IMR-90 (cell line): ENCODE results near the gene BAD. TPM values are rescaled to one million over a fixed set of nuclear protein-coding genes. Genes with fewer than 3 reads are reported as not detected.
A peak's percentile ranks its signal among the peaks of the same experiment; 100 is the strongest.

Experiments used
- ATAC-seq: fragments of 200-7000 bp; cut with Tn5 transposase; 2 replicates; pipeline ENCODE4 v1.9.1; 2020; ENCODE audit warnings: low read depth, mild to moderate bottlenecking, moderate library complexity
- BruUV-seq: library from RNA; stranded (reverse); fragments of 400-500 nt; replicated peaks from 2 replicates; lab custom pipeline; 2021; lab: Mats Ljungman, UMichigan
- CTCF ChIA-PET: fragments of 300-600 bp; formaldehyde crosslinking; extraction: SDS; loops from one replicate; lab custom pipeline; 2021; ENCODE audit warnings: antibody characterized with exemption; lab: Yijun Ruan, JAX
- POLR2A ChIA-PET: fragments of 300-600 bp; sonication (Branson Sonifier 250); formaldehyde crosslinking; loops from one replicate; lab custom pipeline; 2022; ENCODE audit warnings: antibody characterized with exemption; ENCODE audit not compliant: unreplicated experiment; lab: Charles Lee
- DNase-seq: peaks from one replicate; pipeline ENCODE4 v3.0.0; 2013
- H2AFZ ChIP-seq: replicated peaks from 2 replicates; pipeline ENCODE3; 2013; ENCODE audit warnings: low read length, mild to moderate bottlenecking; ENCODE audit not compliant: poor library complexity
- H2AK5ac ChIP-seq: 2 replicates; pipeline ENCODE4 v1.6.1; 2013; ENCODE audit warnings: low read depth, low read length, inconsistent platforms
- H2AK9ac ChIP-seq: replicated peaks from 2 replicates; pipeline ENCODE3; 2013; ENCODE audit warnings: mild to moderate bottlenecking, low read depth, low read length, moderate library complexity; ENCODE audit not compliant: poor library complexity
- H2BK120ac ChIP-seq: 2 replicates; pipeline ENCODE4 v1.6.1; 2013; ENCODE audit warnings: low read depth, low read length, inconsistent platforms
- H2BK15ac ChIP-seq: 3 replicates; pipeline ENCODE4 v1.6.1; 2013; ENCODE audit warnings: low read depth, low read length, inconsistent platforms
- H2BK20ac ChIP-seq: 2 replicates; pipeline ENCODE4 v1.6.1; 2013; ENCODE audit warnings: low read depth, mild to moderate bottlenecking, inconsistent platforms, low read length, moderate library complexity
- H2BK5ac ChIP-seq: 2 replicates; pipeline ENCODE4 v1.6.1; 2013; ENCODE audit warnings: mild to moderate bottlenecking, low read depth, low read length, inconsistent platforms; ENCODE audit not compliant: poor library complexity, severe bottlenecking
- H3K14ac ChIP-seq: replicated peaks from 2 replicates; pipeline ENCODE4 v1.6.1; 2013; ENCODE audit warnings: low read depth, low read length, inconsistent platforms
- H3K18ac ChIP-seq: 2 replicates; pipeline ENCODE4 v1.6.1; 2013; ENCODE audit warnings: low read depth, low read length, control low read depth
- H3K23ac ChIP-seq: 2 replicates; pipeline ENCODE4 v1.6.1; 2013; ENCODE audit warnings: low read depth, low read length, inconsistent platforms
- H3K27ac ChIP-seq: 2 replicates; pipeline ENCODE4 v1.5.1; 2013; ENCODE audit warnings: mild to moderate bottlenecking, control low read depth, low read length; ENCODE audit not compliant: insufficient read depth
- H3K27me3 ChIP-seq: 2 replicates; pipeline ENCODE4 v1.6.1; 2013; ENCODE audit warnings: low read length; ENCODE audit not compliant: control insufficient read depth, insufficient read depth
- H3K36me3 ChIP-seq: 2 replicates; pipeline ENCODE4 v1.6.1; 2013; ENCODE audit warnings: low read length, mixed read lengths; ENCODE audit not compliant: control insufficient read depth, insufficient read depth
- H3K4ac ChIP-seq: 2 replicates; pipeline ENCODE4 v1.6.1; 2013; ENCODE audit warnings: low read depth, low read length, inconsistent platforms
- H3K4me1 ChIP-seq: 2 replicates; pipeline ENCODE4 v1.6.1; 2013; ENCODE audit warnings: low read length, mixed read lengths; ENCODE audit not compliant: control insufficient read depth, insufficient read depth
- H3K4me2 ChIP-seq: 2 replicates; pipeline ENCODE4 v1.6.1; 2013; ENCODE audit warnings: low read depth, mild to moderate bottlenecking, control low read depth, low read length, moderate library complexity
- H3K4me3 ChIP-seq: 2 replicates; pipeline ENCODE4 v1.5.1; 2013; ENCODE audit warnings: low read depth, mild to moderate bottlenecking, control low read depth, low read length, moderate library complexity; ENCODE audit not compliant: insufficient read depth
- H3K56ac ChIP-seq: 2 replicates; pipeline ENCODE4 v1.6.1; 2013; ENCODE audit warnings: low read length, inconsistent platforms; ENCODE audit not compliant: insufficient read depth; ENCODE audit errors: extremely low read depth
- H3K79me1 ChIP-seq, 2 experiments: 2 replicates each; pipeline ENCODE4 v1.6.1; 2013; ENCODE audit warnings: low read length in 2 of 2, inconsistent platforms in 1 of 2, low read depth in 1 of 2
- H3K9ac ChIP-seq: 2 replicates; pipeline ENCODE4 v1.6.1; 2013; ENCODE audit warnings: low read depth, low read length, control low read depth
- H3K9me1 ChIP-seq: 2 replicates; pipeline ENCODE4 v1.6.1; 2013; ENCODE audit warnings: low read length, inconsistent platforms; ENCODE audit not compliant: insufficient read depth
- H3K9me3 ChIP-seq: 2 replicates; pipeline ENCODE4 v1.6.1; 2013; ENCODE audit warnings: low read length; ENCODE audit not compliant: control insufficient read depth, insufficient read depth
- H4K20me1 ChIP-seq: 2 replicates; pipeline ENCODE4 v1.6.1; 2013; ENCODE audit warnings: low read length, inconsistent platforms; ENCODE audit not compliant: insufficient read depth
- H4K5ac ChIP-seq: 2 replicates; pipeline ENCODE4 v1.6.1; 2013; ENCODE audit warnings: mild to moderate bottlenecking, low read depth, low read length, control low read depth
- H4K8ac ChIP-seq, 2 experiments: 2 replicates each; pipeline ENCODE4 v1.6.1; 2013; ENCODE audit warnings: low read depth in 2 of 2, low read length in 2 of 2, control low read depth in 1 of 2, inconsistent platforms in 1 of 2
- H4K91ac ChIP-seq: 2 replicates; pipeline ENCODE4 v1.6.1; 2013; ENCODE audit warnings: low read depth, low read length, inconsistent platforms; ENCODE audit not compliant: insufficient read depth
- BHLHE40 ChIP-seq: fragments of 150-350 bp; IDR thresholded peaks from 2 replicates; pipeline ENCODE4 v1.6.1; 2016; ENCODE audit warnings: mild to moderate bottlenecking, low read depth, low read length
- CEBPB ChIP-seq: IDR thresholded peaks from 2 replicates; pipeline ENCODE4 v1.6.1; 2012; ENCODE audit warnings: low read depth, low read length, improper control_type of control experiment
- CHD1 ChIP-seq: IDR thresholded peaks from 2 replicates; pipeline ENCODE4 v1.6.1; 2012; ENCODE audit warnings: low read depth, low read length, improper control_type of control experiment
- MAFK ChIP-seq: IDR thresholded peaks from 2 replicates; pipeline ENCODE4 v1.6.1; 2012; ENCODE audit warnings: low read depth, low read length, improper control_type of control experiment
- MAZ ChIP-seq: IDR thresholded peaks from 2 replicates; pipeline ENCODE4 v1.6.1; 2012; ENCODE audit warnings: low read depth, mild to moderate bottlenecking, low read length, improper control_type of control experiment, moderate library complexity, borderline replicate concordance
- MXI1 ChIP-seq: IDR thresholded peaks from 2 replicates; pipeline ENCODE4 v1.6.1; 2012; ENCODE audit warnings: low read depth, mild to moderate bottlenecking, low read length, moderate library complexity, borderline replicate concordance
- NFE2L2 ChIP-seq: fragments of 150-350 bp; IDR thresholded peaks from 2 replicates; pipeline ENCODE4 v1.6.1; 2016; ENCODE audit warnings: low read depth, mild to moderate bottlenecking, low read length
- POLR2A ChIP-seq: IDR thresholded peaks from 2 replicates; pipeline ENCODE4 v1.6.1; 2012; ENCODE audit warnings: mild to moderate bottlenecking, low read depth, low read length
- RAD21 ChIP-seq: IDR thresholded peaks from 2 replicates; pipeline ENCODE4 v1.6.1; 2012; ENCODE audit warnings: low read length, improper control_type of control experiment
- RCOR1 ChIP-seq: IDR thresholded peaks from 2 replicates; pipeline ENCODE4 v1.6.1; 2012; ENCODE audit warnings: mild to moderate bottlenecking, low read length, improper control_type of control experiment; ENCODE audit not compliant: insufficient replicate concordance
- RFX5 ChIP-seq: IDR thresholded peaks from 2 replicates; pipeline ENCODE4 v1.8.0; 2012; ENCODE audit warnings: low read depth, mild to moderate bottlenecking, low read length, moderate library complexity
- SMC3 ChIP-seq: fragments of 150-350 bp; IDR thresholded peaks from 2 replicates; pipeline ENCODE4 v1.6.1; 2016; ENCODE audit warnings: low read depth, mild to moderate bottlenecking, antibody characterized with exemption, low read length, moderate library complexity
- WGBS, 2 experiments: methylation state at CpG; one replicate each; pipeline versions ENCODE4 v1.1.5 to v1.1.7; 2013; ENCODE audit warnings: missing lambda C conversion rate in 2 of 2; ENCODE audit not compliant: insufficient read length in 1 of 2; ENCODE audit errors: extremely low coverage in 2 of 2; 5-methylcytosine and 5-hydroxymethylcytosine counted together
- dilution Hi-C: fragments of 300-500 bp; cut with HindIII; formaldehyde crosslinking; loops from one replicate; pipeline ENCODE4 v1.14.3; 2018; ENCODE audit warnings: low sequenced_read_pairs; ENCODE audit not compliant: unreplicated experiment
- in situ Hi-C: fragments of 300-500 bp; cut with MboI; formaldehyde crosslinking; loops from 3 replicates; pipeline ENCODE4 v1.14.3; 2019; ENCODE audit warnings: low sequenced_read_pairs, inconsistent platforms, mixed read lengths
- intact Hi-C: fragments of 100-400 bp; cut with micrococcal nuclease; formaldehyde crosslinking; loops from 2 replicates; pipeline ENCODE4 v1.10.0; 2022
- polyA plus RNA-seq, 3 experiments: library from polyadenylated mRNA; depleted of rRNA; stranded (reverse); fragments of >200 nt; gene quantifications; 2 replicates each; pipeline ENCODE4 v1.2.3, GENCODE V29; 2012; ENCODE audit warnings: low replicate concordance in 1 of 3
- total RNA-seq: library from RNA; depleted of rRNA; stranded (reverse); fragments of >200 nt; gene quantifications from 2 replicates; pipeline ENCODE4 v1.2.3, GENCODE V29; 2012
- TF ChIP-seq, protein P1 (sequence below): conservative IDR thresholded peaks from 2 replicates; pipeline ENCODE4 v1.5.1; 2012; ENCODE audit warnings: mild to moderate bottlenecking, low read depth, low read length, improper control_type of control experiment
- TF ChIP-seq, protein P2 (sequence below): fragments of 150-350 bp; IDR thresholded peaks from 2 replicates; pipeline ENCODE4 v1.6.1; 2016; ENCODE audit warnings: low read depth, mild to moderate bottlenecking, low read length, moderate library complexity, borderline replicate concordance
- TF ChIP-seq, protein P3 (sequence below): fragments of 150-350 bp; IDR thresholded peaks from 2 replicates; pipeline ENCODE4 v1.6.1; 2017; ENCODE audit warnings: mild to moderate bottlenecking, antibody characterized with exemption, low read length, low read depth

BAD gene
- total and polyA plus RNA-seq, 2 of the 4 experiments (the other 2 are of a cell fraction), result 30.3 to 68.0 TPM

DNA sequence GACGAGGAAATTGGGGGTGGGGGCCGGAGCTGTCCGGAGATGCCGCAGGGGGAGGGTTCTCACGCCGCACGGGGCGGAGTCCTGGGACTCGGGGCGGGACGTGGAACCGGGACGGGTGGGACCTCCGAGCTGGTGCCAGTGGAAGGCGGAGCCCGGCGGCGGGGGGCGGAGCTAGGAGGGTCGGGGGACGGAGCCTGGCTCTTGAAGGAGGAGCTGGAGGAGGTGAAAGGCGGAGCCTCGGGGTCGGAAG, 43.3 kb downstream of the BAD start:
- peak overlapping the region; percentile 89 for H3K27ac ChIP-seq
- H3K56ac ChIP-seq, result no peak overlapping the region
- H3K4me1 ChIP-seq, result peaks cover 13% of the 10 kb centered on the region
- peak overlapping the region; percentile 92 for H2BK5ac ChIP-seq
- dilution Hi-C loops, result no loop called here
- CTCF ChIA-PET, result interaction anchor here (0.6 to 2.5 kb wide), 3 partner anchors 37 to 882 kb away, joined by 3 to 8 read pairs (median 5); no protein-coding TSS in a partner anchor
- 0 out of 2 replicates have a peak overlapping the region, but pooled peaks have one; percentile 14 for H4K5ac ChIP-seq
- H4K8ac ChIP-seq, result peak overlapping the region; percentile 96 to 97; a peak in 3 of 4 replicates
- peak overlapping the region; percentile 12 for H3K4me2 ChIP-seq
- peak overlapping the region; percentile 93 for H3K4ac ChIP-seq
- H4K91ac ChIP-seq, result peak overlapping the region; percentile 83; the same call in 1 of the 2 replicates
- 0% methylated on average over 4 of the region's 24 CpGs; no CpG with 5 or more reads in 1 of the 2 experiments for WGBS, 2 experiments
- intact Hi-C loops, result loop anchor here (2.0 kb wide), 1 partner anchor 54 kb away; the partner anchor contains the start of gene STIP1
- no TSS peak for BruUV-seq
- H3K18ac ChIP-seq, result peak overlapping the region; percentile 20; the same call in 1 of the 2 replicates
- no peaks in the 10 kb centered on the region for H3K27me3 ChIP-seq
- POLR2A ChIA-PET, result interaction anchor here (0.6 to 1.1 kb wide), 2 partner anchors 36 to 56 kb away, joined by 3 to 24 read pairs; no protein-coding TSS in a partner anchor
- peak; percentile 99 for DNase-seq
- H3K9me3 ChIP-seq, result no peaks in the 10 kb centered on the region
- peak overlapping the region; percentile 82; the same call in 1 of the 2 replicates for H2BK120ac ChIP-seq
- H3K14ac ChIP-seq, result peak overlapping the region; percentile 81; the same call in 1 of the 2 replicates
- H3K4me3 ChIP-seq, result peak overlapping the region; percentile 65
- in situ Hi-C loops, result no loop called here
- H3K23ac ChIP-seq, result no peak overlapping the region
- peaks cover 22% of the 10 kb centered on the region for H4K20me1 ChIP-seq
- peak overlapping the region; percentile 68 for H3K9ac ChIP-seq
- no peak overlapping the region; the same call in 1 of the 2 replicates for H2AK5ac ChIP-seq
- peaks cover 28% of the 10 kb centered on the region for H3K36me3 ChIP-seq
- H2BK15ac ChIP-seq, result peak overlapping the region; percentile 35; the same call in 1 of the 3 replicates
- H2AK9ac ChIP-seq, result peak overlapping the region; percentile 81
- peaks cover 14% of the 10 kb centered on the region for H3K9me1 ChIP-seq
- H2BK20ac ChIP-seq, result no peak overlapping the region
- H2AFZ ChIP-seq, result peak overlapping the region; percentile 99
- peak; percentile 85 for ATAC-seq
- H3K79me1 ChIP-seq, result peaks cover 18 to 37% of the 10 kb centered on the region in 2 experiments; a peak in 3 of 4 replicates
- no peak for TF ChIP-seq SMC3
- TF ChIP-seq MAZ, result no peak
- TF ChIP-seq RAD21, result no peak
- TF ChIP-seq, protein P1, sequence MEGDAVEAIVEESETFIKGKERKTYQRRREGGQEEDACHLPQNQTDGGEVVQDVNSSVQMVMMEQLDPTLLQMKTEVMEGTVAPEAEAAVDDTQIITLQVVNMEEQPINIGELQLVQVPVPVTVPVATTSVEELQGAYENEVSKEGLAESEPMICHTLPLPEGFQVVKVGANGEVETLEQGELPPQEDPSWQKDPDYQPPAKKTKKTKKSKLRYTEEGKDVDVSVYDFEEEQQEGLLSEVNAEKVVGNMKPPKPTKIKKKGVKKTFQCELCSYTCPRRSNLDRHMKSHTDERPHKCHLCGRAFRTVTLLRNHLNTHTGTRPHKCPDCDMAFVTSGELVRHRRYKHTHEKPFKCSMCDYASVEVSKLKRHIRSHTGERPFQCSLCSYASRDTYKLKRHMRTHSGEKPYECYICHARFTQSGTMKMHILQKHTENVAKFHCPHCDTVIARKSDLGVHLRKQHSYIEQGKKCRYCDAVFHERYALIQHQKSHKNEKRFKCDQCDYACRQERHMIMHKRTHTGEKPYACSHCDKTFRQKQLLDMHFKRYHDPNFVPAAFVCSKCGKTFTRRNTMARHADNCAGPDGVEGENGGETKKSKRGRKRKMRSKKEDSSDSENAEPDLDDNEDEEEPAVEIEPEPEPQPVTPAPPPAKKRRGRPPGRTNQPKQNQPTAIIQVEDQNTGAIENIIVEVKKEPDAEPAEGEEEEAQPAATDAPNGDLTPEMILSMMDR, result no peak
- TF ChIP-seq MXI1, result no peak; the same call in 1 of the 2 replicates
- TF ChIP-seq CHD1, result no peak
- no peak for TF ChIP-seq RFX5
- no peak for TF ChIP-seq MAFK
- TF ChIP-seq, protein P2, sequence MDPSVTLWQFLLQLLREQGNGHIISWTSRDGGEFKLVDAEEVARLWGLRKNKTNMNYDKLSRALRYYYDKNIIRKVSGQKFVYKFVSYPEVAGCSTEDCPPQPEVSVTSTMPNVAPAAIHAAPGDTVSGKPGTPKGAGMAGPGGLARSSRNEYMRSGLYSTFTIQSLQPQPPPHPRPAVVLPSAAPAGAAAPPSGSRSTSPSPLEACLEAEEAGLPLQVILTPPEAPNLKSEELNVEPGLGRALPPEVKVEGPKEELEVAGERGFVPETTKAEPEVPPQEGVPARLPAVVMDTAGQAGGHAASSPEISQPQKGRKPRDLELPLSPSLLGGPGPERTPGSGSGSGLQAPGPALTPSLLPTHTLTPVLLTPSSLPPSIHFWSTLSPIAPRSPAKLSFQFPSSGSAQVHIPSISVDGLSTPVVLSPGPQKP, result no peak
- TF ChIP-seq RCOR1, result no peak
- TF ChIP-seq, protein P3, sequence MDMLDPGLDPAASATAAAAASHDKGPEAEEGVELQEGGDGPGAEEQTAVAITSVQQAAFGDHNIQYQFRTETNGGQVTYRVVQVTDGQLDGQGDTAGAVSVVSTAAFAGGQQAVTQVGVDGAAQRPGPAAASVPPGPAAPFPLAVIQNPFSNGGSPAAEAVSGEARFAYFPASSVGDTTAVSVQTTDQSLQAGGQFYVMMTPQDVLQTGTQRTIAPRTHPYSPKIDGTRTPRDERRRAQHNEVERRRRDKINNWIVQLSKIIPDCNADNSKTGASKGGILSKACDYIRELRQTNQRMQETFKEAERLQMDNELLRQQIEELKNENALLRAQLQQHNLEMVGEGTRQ, result no peak
- no peak for TF ChIP-seq NFE2L2
- TF ChIP-seq BHLHE40, result no peak
- no peak for TF ChIP-seq POLR2A
- no peak for TF ChIP-seq CEBPB
